Measurements from ENCODE around the gene QRICH2. TPM values are rescaled to one million over a fixed set of nuclear protein-coding genes. Genes with fewer than 3 reads are reported as not detected.
"Not testable (repeated sequence)": the region's sequence is repeated elsewhere in the genome, so short reads cannot be mapped to it uniquely, and the experiment has no call there.

Gene QRICH2
- total and polyA plus RNA-seq, 2 experiments from 2014 or later, result 5.0 to 6.8 TPM

DNA sequence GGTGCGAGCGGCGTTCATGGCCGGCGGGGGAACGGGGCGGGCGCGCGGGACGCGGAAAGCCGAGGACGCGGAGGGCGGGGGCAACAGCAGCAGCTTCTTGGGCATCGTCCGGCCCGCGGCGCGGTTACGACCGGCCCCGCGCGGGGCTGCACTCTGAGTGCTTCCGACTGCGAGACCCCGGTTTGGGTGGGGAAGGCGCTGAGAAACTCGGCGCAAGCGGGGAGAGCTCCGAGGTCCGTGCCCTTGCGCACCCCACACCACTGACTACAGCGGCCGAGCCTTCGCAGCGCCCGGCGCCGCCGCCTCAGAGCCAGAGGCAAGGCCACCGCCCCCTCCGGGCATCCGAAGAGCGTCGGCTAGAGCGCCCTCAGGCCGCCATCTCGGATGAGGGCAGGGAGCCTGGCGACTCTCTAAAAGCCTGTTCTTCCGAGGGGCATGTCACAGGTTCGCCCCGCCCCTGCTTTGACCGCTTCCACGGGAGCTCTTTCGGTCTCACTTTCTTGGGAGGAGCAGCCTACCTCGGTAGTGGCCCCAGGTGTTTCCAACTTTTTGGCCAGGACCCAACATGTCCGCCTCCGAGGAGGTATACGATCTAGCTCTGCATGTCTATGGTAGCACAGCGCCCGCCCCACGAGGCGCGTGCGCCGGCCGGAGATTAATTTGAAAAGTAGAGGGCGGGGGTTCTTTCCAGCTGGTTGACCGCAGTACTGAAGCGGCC lies 45.7 kb upstream of the QRICH2 start, which contains the start of gene PRPSAP1:
PRPSAP1 (minus strand) TSS at position 318 of the 718 bp plus-strand sequence; CDS start at position 105, 213 bp downstream.
- no peaks in the 10 kb centered on the region for H3K9me3 ChIP-seq (ENCODE audit: low read depth)
- H3K27me3 ChIP-seq, result no peaks in the 10 kb centered on the region
- DNase-seq (ENCODE audit: low read depth in 1 of 2, low spot score in 1 of 2), result peak; percentile 94 to 95

DNA sequence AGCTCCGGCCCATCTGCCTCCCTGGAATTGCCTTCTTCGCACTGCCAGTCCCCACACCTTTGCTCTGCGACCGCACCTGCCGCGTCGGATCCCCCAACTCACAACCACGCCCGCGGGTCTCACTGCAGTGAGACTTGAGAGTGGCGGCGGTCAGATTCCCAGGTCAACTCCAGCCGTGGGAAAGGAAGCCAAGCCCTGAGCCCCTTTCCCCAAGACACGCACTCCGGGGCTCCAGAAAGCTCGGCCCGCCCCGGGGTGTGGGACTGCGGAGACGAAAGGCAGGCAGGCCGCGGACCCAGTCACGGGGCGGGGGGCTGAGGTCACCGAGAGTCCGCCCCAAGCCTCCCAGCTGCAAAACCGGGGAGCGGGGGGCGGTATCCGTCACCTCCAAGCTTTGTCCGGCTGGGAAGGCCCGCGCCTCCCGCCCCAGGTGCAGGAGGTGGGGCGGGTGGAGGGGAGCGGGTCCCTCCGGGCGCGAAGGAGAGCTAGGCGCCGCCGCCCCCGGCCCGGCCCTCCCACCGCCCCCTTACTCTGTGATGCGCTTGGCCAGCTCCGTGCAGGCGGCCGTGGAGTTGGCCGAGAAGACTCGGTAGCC lies 45.0 kb upstream of the QRICH2 start:
- H3K4me3 ChIP-seq, result peak overlapping the region; percentile 90
- H3K27ac ChIP-seq, result peak overlapping the region; percentile 99
- no peaks in the 10 kb centered on the region for H3K9me3 ChIP-seq (ENCODE audit: low read depth)
- H3K27me3 ChIP-seq, result no peaks in the 10 kb centered on the region
- peaks cover 14% of the 10 kb centered on the region for H3K4me1 ChIP-seq (ENCODE audit: low read depth)
- no peaks in the 10 kb centered on the region for H3K36me3 ChIP-seq
- TF ChIP-seq, protein P1, sequence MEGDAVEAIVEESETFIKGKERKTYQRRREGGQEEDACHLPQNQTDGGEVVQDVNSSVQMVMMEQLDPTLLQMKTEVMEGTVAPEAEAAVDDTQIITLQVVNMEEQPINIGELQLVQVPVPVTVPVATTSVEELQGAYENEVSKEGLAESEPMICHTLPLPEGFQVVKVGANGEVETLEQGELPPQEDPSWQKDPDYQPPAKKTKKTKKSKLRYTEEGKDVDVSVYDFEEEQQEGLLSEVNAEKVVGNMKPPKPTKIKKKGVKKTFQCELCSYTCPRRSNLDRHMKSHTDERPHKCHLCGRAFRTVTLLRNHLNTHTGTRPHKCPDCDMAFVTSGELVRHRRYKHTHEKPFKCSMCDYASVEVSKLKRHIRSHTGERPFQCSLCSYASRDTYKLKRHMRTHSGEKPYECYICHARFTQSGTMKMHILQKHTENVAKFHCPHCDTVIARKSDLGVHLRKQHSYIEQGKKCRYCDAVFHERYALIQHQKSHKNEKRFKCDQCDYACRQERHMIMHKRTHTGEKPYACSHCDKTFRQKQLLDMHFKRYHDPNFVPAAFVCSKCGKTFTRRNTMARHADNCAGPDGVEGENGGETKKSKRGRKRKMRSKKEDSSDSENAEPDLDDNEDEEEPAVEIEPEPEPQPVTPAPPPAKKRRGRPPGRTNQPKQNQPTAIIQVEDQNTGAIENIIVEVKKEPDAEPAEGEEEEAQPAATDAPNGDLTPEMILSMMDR (IDR thresholded peaks at IDR 0.05; ENCODE audit: low read depth, low read length), result no peak
- peak in 1 of 2 donors; percentile 56 for DNase-seq (ENCODE audit: low read depth in 1 of 2, low spot score in 1 of 2)

More for the DNA sequence above, 45.7 kb upstream of the QRICH2 start, which contains the start of gene PRPSAP1:
- no peaks in the 10 kb centered on the region for H3K36me3 ChIP-seq
- peak within 1 kb of the TSS; percentile 99 for H3K27ac ChIP-seq
- peak within 1 kb of the TSS; percentile 90 for H3K4me3 ChIP-seq
- TF ChIP-seq, protein P1 (IDR thresholded peaks at IDR 0.05; ENCODE audit: low read depth, low read length), result peak; percentile 65
- peaks cover 14% of the 10 kb centered on the region for H3K4me1 ChIP-seq (ENCODE audit: low read depth)

DNA sequence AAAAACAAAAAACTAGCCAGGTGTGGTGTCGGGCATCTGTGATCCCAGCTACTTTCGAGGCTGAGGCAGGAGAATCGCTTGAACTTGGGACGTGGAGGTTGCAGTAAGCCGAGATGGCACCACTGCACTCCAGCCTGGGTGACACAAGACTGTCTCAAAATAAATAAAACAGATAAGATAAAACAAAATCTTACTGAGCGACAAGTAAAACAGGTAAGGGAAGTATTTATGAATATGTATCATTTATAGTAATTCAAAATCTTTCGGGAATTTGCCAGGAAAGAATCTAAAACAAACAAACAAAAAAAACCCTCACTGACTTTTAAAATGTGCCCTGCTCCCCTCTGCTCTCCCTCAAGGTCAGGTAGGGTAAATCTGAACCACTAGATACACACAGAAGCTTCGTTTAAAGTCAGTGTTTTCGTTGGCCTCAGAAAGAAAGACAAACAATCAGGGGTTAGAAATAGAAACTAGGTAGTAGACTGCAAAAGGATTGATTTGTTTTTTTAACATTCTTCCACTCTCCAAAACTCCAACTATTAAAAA lies 43.5 kb upstream of the QRICH2 start:
- Histone ChIP-seq H3K27ac (peak overlapping the region; percentile 53), H3K9me3 (ENCODE audit: low read depth) (no peaks in the 10 kb centered on the region), H3K4me3 (no peak overlapping the region), H3K36me3 (peaks cover 5% of the 10 kb centered on the region), H3K27me3 (no peaks in the 10 kb centered on the region), H3K4me1 (ENCODE audit: low read depth) (peaks cover 14% of the 10 kb centered on the region)
- no peak for DNase-seq (ENCODE audit: low read depth in 1 of 2, low spot score in 1 of 2)
- TF ChIP-seq, protein P1 (IDR thresholded peaks at IDR 0.05; ENCODE audit: low read depth, low read length), result no peak

DNA sequence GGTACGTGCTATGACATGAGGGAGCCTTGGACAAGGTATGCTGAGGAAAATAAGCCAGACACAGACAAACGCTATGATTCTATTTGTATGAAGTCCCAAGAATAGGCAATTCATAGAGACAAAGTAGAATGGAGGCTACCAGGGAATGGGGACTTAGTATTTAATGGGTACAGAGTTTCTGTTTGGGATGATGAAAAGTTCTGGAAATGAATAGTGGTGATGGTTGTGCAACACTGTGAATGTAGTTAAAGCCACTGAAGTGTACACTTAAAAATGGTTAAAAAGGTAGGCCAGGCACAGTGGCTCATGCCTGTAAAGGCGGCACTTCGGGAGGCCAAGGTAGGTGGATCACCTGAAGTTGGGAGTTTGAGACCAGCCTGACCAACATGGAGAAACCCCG lies 42.4 kb upstream of the QRICH2 start:
- H3K36me3 ChIP-seq, result peaks cover 7% of the 10 kb centered on the region
- DNase-seq (ENCODE audit: low read depth in 1 of 2, low spot score in 1 of 2), result no peak
- no peak overlapping the region for H3K27ac ChIP-seq

DNA sequence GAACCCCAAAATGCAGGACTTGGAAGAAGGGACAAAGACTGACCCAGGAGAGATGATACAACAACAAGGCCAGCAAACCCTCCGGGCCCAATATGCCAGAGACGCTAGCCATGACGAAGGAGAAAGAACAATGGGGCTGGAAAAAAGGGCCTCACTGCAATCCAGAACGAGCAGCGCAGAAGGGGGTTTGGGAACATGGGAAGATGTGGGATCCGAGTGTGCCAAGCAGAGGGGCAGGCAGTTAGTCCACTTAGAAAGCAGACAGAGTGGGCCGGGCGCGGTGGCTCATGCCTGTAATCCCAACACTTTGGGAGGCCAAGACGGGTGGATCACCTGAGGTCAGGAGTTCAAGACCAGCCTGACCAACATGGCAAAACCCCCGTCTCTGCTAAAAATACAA lies 38.9 kb upstream of the QRICH2 start:
- DNase-seq (ENCODE audit: low read depth in 1 of 2, low spot score in 1 of 2), result not testable (repeated sequence)

More for the DNA sequence above, 42.4 kb upstream of the QRICH2 start:
- H3K9me3 ChIP-seq (ENCODE audit: low read depth), result no peaks in the 10 kb centered on the region
- H3K27me3 ChIP-seq, result no peaks in the 10 kb centered on the region
- peaks cover 14% of the 10 kb centered on the region for H3K4me1 ChIP-seq (ENCODE audit: low read depth)
- TF ChIP-seq, protein P1 (IDR thresholded peaks at IDR 0.05; ENCODE audit: low read depth, low read length), result no peak
- no peak overlapping the region for H3K4me3 ChIP-seq

More for the DNA sequence above, 38.9 kb upstream of the QRICH2 start:
- H3K36me3 ChIP-seq, result peaks cover 19% of the 10 kb centered on the region
- not testable (repeated sequence) for H3K27ac ChIP-seq; H3K4me3 ChIP-seq; H3K4me1 ChIP-seq (ENCODE audit: low read depth); H3K27me3 ChIP-seq; H3K9me3 ChIP-seq (ENCODE audit: low read depth)
